Mammary epithelial cell (primary cell): ENCODE data around the gene APBA3.

Experiments used
- EZH2 ChIP-seq: IDR thresholded peaks from 2 replicates; pipeline ENCODE4 v1.6.1; 2012; ENCODE audit warnings: low read length, inconsistent platforms, borderline replicate concordance
- TF ChIP-seq, protein P1 (sequence below), 2 donors: IDR thresholded peaks in 1 of 2; conservative IDR thresholded peaks in 1 of 2; 2 replicates each; pipeline ENCODE4 v1.5.1; 2011 to 2012; ENCODE audit warnings: inconsistent platforms in 2 of 2, low read length in 2 of 2, mild to moderate bottlenecking in 2 of 2, control low read depth in 1 of 2, low read depth in 1 of 2; ENCODE audit not compliant: insufficient read depth in 1 of 2; ENCODE audit errors: extremely low read depth in 1 of 2

- TF ChIP-seq, protein P1, sequence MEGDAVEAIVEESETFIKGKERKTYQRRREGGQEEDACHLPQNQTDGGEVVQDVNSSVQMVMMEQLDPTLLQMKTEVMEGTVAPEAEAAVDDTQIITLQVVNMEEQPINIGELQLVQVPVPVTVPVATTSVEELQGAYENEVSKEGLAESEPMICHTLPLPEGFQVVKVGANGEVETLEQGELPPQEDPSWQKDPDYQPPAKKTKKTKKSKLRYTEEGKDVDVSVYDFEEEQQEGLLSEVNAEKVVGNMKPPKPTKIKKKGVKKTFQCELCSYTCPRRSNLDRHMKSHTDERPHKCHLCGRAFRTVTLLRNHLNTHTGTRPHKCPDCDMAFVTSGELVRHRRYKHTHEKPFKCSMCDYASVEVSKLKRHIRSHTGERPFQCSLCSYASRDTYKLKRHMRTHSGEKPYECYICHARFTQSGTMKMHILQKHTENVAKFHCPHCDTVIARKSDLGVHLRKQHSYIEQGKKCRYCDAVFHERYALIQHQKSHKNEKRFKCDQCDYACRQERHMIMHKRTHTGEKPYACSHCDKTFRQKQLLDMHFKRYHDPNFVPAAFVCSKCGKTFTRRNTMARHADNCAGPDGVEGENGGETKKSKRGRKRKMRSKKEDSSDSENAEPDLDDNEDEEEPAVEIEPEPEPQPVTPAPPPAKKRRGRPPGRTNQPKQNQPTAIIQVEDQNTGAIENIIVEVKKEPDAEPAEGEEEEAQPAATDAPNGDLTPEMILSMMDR (conservative IDR thresholded peaks at IDR 0.05 in 1 of 2, IDR thresholded peaks at IDR 0.05 in 1 of 2; ENCODE audit: extremely low read depth in 1 of 2, insufficient read depth in 1 of 2, low read depth in 1 of 2, low read length in 2 of 2), result peak; percentile 8 to 28
- no peak for TF ChIP-seq EZH2
Measured at GRCh38 chr19:3783660-3784584, 22.4 kb upstream of the APBA3 start.
